ENCODE results near the gene RARA.

Gene RARA

DNA sequence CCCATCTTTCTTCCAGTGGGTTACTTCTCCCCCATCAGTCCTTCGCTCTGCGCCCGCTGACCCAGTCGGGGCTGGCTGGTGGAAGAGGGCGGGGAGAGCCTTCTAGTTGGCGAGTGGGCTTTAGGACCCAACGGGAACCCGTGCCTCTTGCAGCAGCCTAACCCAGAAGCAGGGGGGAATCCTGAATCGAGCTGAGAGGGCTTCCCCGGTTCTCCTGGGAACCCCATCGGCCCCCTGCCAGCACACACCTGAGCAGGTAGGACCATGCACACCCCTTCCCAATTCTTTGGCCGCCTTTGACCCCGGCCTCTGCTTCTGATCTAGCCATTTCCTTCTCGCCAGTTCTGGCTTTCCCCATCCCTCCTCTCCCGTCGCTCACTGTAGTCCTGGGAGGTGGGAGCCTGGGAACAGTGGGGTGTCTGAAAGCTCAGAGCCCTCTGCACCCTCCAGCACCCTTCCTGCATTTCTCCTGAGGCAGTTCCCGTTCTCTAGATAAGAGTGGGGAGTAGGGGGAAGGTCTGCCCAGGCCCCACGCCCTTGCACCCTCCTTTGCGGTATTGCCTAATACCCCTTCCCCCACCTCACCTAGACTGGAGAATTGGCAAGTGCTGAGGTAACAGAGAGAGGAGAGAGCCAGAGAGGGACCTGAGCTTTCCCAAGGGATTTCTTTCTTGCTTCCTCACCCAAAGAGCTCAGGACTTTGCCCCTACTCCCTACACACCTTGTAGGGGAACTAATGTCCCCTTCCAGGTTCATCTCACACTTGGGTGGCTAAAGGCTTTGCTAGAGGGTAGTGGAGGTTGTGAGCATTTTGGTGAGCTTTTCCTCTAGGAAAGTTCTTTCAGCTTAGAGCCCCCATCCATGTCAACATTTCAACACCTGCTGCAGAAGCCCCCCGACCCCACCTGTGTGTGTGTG, at the start of gene RARA:
Gene RARA (plus strand): TSS at position 150 of the 918 bp plus-strand sequence. CDS start 22,039 bp downstream, outside the sequence.
- 0 out of 2 replicates have a peak within 1 kb of the TSS, but pooled peaks have one; percentile 12 for H3K4me3 ChIP-seq (ENCODE audit: low read depth, low read length)
- TF ChIP-seq CTCF (IDR thresholded peaks at IDR 0.05; ENCODE audit: low read depth, low read length): no peak

GRCh38 chr17:40259505-40259904, 49.5 kb upstream of the RARA start:
- no peak overlapping the region for H3K4me3 ChIP-seq (ENCODE audit: low read depth, low read length)
- TF ChIP-seq CTCF (IDR thresholded peaks at IDR 0.05; ENCODE audit: low read depth, low read length): no peak

DNA sequence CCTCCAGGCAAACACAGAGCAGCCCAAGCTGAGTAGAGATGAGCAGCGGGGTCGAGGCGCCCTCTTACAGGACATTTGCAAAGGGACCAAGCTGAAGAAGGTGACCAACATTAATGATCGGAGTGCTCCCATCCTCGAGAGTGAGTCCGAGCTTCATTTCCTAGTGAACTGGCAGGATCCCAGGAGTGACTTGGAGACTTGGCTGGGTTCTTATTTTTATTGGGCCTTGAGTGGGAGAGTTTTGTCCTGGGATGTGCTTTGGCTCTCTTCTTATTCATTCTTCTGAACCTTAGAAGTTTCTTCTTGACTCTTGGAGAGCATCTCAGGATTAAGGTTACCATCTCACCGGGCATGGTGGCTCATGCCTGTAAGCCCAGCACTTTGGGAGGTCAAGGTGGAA, 48.5 kb upstream of the RARA start:
- H3K4me3 ChIP-seq (ENCODE audit: low read depth, low read length): no peak overlapping the region
- TF ChIP-seq CTCF (IDR thresholded peaks at IDR 0.05; ENCODE audit: low read depth, low read length): no peak

GRCh38 chr17:40264458-40265185, 44.4 kb upstream of the RARA start:
- H3K4me3 ChIP-seq (ENCODE audit: low read depth, low read length): no peak overlapping the region
- no peak for TF ChIP-seq CTCF (IDR thresholded peaks at IDR 0.05; ENCODE audit: low read depth, low read length)

GRCh38 chr17:40265337-40265736, 43.6 kb upstream of the RARA start:
- TF ChIP-seq CTCF (IDR thresholded peaks at IDR 0.05; ENCODE audit: low read depth, low read length): no peak
- no peak overlapping the region for H3K4me3 ChIP-seq (ENCODE audit: low read depth, low read length)

DNA sequence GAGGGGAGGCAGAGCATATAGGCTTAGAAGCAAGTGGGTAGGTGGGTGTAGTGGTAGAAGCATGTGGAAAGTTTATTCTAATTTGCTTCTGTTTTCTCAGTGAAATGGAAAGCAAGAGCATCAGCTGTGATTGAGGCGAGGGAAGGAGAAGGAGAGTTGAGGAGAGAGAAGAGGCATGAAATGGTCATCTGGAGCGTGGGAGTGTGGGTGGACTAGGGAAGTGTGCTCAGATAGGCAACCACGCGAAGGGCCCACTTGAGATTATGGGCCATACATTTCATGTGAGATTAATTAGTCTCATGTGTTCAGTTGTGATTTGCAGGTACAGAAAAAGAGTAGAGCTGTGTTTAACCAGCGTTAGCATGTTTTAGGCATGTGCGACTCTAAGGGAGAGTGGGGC, 42.1 kb upstream of the RARA start:
- TF ChIP-seq CTCF (IDR thresholded peaks at IDR 0.05; ENCODE audit: low read depth, low read length): no peak

More for the DNA sequence above, 42.1 kb upstream of the RARA start:
- no peak overlapping the region for H3K4me3 ChIP-seq (ENCODE audit: low read depth, low read length)

All from WI38 (cell line).